Naive B cell (primary cell): ENCODE data around the gene STRN3. TPM values are rescaled to one million over a fixed set of nuclear protein-coding genes. Genes with fewer than 3 reads are reported as not detected.
"Not testable (repeated sequence)": the region's sequence is repeated elsewhere in the genome, so short reads cannot be mapped to it uniquely, and the experiment has no call there.

Experiments used
- ATAC-seq, 2 donors: fragments of 150-1000 bp; cut with Tn5 transposase; 2 replicates each; pipeline ENCODE4 v1.10.0; 2021; ENCODE audit warnings: low read depth in 2 of 2, mild to moderate bottlenecking in 2 of 2, moderate library complexity in 2 of 2
- DNase-seq: peaks from one replicate; pipeline ENCODE4 v3.0.0; 2022
- H3K27ac Mint-ChIP-seq, 6 donors: one replicate each; pipeline ENCODE4 v1.8.0; 2020 to 2022; ENCODE audit warnings: mild to moderate bottlenecking in 6 of 6, mixed read lengths in 6 of 6, moderate library complexity in 5 of 6, inconsistent platforms in 2 of 6
- H3K27me3 Mint-ChIP-seq, 3 donors: one replicate each; pipeline ENCODE4 v1.8.0; 2021 to 2022; ENCODE audit warnings: mixed read lengths in 3 of 3, mild to moderate bottlenecking in 1 of 3
- H3K36me3 Mint-ChIP-seq, 2 donors: one replicate each; pipeline ENCODE4 v1.8.0; 2020 to 2022; ENCODE audit warnings: mixed read lengths in 2 of 2, inconsistent platforms in 1 of 2, mild to moderate bottlenecking in 1 of 2
- H3K4me1 Mint-ChIP-seq, 3 donors: one replicate each; pipeline ENCODE4 v1.8.0; 2020 to 2022; ENCODE audit warnings: mixed read lengths in 3 of 3, inconsistent platforms in 1 of 3, mild to moderate bottlenecking in 1 of 3, moderate library complexity in 1 of 3
- H3K4me3 Mint-ChIP-seq, 8 donors: one replicate each; pipeline ENCODE4 v1.8.0; 2020 to 2022; ENCODE audit warnings: mild to moderate bottlenecking in 8 of 8, mixed read lengths in 8 of 8, moderate library complexity in 8 of 8, inconsistent platforms in 2 of 8
- H3K9me3 Mint-ChIP-seq, 7 donors: one replicate each; pipeline ENCODE4 v1.8.0; 2020 to 2022; ENCODE audit warnings: mixed read lengths in 7 of 7, mild to moderate bottlenecking in 5 of 7, inconsistent platforms in 2 of 7, moderate library complexity in 1 of 7
- polyA plus RNA-seq, 6 donors: library from polyadenylated mRNA; unstranded; fragments of 300-500 nt; fragmentation: Illumina TruSeq; gene quantifications; one replicate each; pipeline ENCODE4 v1.2.3, GENCODE V29; 2021; ENCODE audit warnings: low read depth in 6 of 6

Gene STRN3
- polyA plus RNA-seq, 6 donors from 2014 or later, result 1.6 to 6.1 (median 4.5) TPM

DNA sequence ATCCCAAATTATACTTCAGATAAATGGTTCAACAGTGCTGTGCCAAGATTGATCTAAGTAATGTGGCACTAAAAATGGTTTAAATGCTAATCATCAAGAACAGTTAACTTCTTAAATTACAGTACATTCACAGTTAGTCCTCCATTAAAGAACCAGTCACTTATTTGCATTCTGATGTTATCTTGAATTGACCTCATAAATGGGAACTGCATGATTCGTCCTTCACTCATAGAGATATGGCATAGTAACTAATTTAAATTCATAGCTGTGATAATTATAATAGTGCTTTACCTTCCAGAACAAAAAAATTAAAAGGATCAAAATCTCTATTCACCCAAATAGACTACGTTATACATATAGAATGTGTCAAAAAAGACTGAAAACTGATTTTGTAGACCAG, 90.7 kb downstream of the STRN3 start:
- DNase-seq, result no peak
- no peaks in the 10 kb centered on the region for H3K4me1 Mint-ChIP-seq
- no peak overlapping the region for H3K4me3 Mint-ChIP-seq
- no peak overlapping the region for H3K27ac Mint-ChIP-seq
- H3K9me3 Mint-ChIP-seq, result no peaks in the 10 kb centered on the region
- peaks cover 0 to 22% of the 10 kb centered on the region in 2 donors for H3K36me3 Mint-ChIP-seq
- no peak for ATAC-seq
- no peaks in the 10 kb centered on the region for H3K27me3 Mint-ChIP-seq

DNA sequence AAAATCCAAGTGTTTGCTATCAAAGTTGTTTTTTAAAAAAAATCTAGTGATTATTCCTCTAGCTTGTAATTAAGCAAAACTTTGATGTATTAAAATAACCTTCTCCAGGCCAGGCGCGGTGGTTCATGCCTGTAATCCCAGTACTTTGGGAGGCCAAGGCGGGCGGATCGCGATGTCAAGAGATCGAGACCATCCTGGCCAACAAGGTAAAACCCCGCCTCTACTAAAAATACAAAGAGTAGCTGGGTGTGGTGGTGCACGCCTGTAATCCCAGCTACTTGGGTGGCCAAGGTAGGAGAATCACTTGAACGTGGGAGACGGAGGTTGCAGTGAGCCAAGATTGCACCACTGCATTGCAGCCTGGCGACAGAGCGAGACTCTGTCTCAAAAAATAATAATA, 92.2 kb downstream of the STRN3 start:
- not testable (repeated sequence) for H3K27me3 Mint-ChIP-seq, ATAC-seq, H3K27ac Mint-ChIP-seq, H3K4me3 Mint-ChIP-seq, H3K9me3 Mint-ChIP-seq, DNase-seq, H3K4me1 Mint-ChIP-seq
- H3K36me3 Mint-ChIP-seq, result peaks cover 0 to 22% of the 10 kb centered on the region in 2 donors

DNA sequence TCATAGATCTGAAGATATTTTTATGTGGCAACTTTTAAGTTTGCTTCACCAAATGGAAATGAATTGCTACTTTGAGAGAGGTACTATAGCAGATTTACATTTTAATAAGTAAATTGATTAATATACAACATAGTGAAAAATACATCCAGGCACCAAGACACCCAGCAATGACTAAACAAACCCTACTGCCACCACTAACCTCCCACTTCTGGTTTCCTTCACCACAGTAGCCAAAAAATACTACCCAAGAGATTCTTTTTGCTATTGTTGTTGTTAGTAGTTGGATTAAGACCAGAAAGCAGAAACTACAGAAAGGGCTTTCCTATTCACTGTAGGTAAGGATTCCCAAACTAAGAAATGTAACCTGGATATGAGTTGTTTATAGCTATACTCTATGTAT, 97.7 kb downstream of the STRN3 start:
- H3K9me3 Mint-ChIP-seq, result no peaks in the 10 kb centered on the region
- peak overlapping the region in 1 of 6 donors; percentile 25 for H3K27ac Mint-ChIP-seq
- no peak overlapping the region for H3K4me3 Mint-ChIP-seq
- H3K27me3 Mint-ChIP-seq, result no peaks in the 10 kb centered on the region
- no peak for ATAC-seq
- no peak for DNase-seq
- no peaks in the 10 kb centered on the region for H3K4me1 Mint-ChIP-seq
- H3K36me3 Mint-ChIP-seq, result peaks cover 0 to 4% of the 10 kb centered on the region in 2 donors

DNA sequence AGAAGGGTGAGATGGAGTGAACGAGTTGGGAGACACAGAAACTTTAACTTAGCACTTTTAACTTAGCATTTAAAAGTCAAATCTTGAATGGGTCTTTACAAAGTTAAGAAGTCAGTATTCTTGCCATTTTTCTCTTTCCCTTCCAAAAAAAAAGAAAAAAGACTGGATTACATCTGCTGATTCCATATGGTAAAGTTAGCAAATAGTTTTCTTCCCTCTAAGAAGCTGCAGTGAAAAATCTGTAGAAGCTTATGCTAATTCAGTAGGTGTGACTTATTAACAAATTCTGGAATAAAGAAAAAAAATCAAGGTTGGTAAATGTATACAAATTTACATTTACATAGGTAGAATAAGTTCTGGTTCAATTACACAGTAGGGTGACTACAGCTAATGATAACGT, 100.9 kb downstream of the STRN3 start:
- peak overlapping the region in 1 of 6 donors; percentile 16 for H3K27ac Mint-ChIP-seq
- DNase-seq (no peak), ATAC-seq (no peak)
- no peaks in the 10 kb centered on the region for H3K9me3 Mint-ChIP-seq
- H3K27me3 Mint-ChIP-seq, result no peaks in the 10 kb centered on the region
- H3K36me3 Mint-ChIP-seq, result peaks cover 0 to 9% of the 10 kb centered on the region in 2 donors
- peaks cover 0 to 6% (median 5%) of the 10 kb centered on the region in 3 donors for H3K4me1 Mint-ChIP-seq
- no peak overlapping the region for H3K4me3 Mint-ChIP-seq

DNA sequence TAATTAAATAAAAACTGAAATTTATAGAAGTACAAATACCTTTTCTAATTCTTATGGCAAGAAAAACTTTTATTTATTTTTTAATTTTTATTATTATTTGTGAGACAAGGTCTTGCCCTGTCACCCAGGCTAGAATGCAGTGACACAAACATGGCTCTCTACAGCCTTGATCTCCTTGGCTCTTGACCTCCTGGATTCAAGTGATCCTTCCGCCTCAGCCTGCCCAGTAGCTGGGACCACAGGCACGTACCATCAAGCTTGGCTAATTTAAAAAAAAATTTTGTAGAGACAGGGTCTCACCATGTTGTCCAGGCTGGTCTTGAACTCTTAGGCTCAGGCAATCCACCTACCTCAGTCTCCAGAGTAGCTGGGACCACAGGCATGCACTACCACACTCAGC, 104.4 kb downstream of the STRN3 start:
- Mint-ChIP-seq H3K4me3 (no peak overlapping the region), H3K9me3 (no peaks in the 10 kb centered on the region)

DNA sequence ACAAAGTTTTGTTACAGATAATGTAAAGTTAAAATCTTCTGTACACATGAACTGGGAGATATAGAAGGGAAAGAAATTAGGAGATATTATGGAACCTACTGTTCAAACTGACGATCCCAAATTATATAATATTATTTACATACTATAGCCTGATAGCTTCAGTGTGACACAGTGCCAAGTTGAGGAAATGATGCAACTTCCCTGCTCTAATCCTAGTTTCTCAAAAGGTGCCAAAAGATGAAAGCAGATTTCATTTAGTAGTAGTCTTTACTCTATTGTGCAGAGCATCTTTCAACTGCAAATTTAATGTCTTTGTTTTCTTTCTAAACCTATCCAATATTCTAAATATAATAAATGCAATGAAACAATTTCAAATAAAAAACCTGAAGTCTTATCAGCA, 104.9 kb downstream of the STRN3 start:
- no peak overlapping the region for H3K27ac Mint-ChIP-seq
- H3K9me3 Mint-ChIP-seq, result no peaks in the 10 kb centered on the region
- H3K4me3 Mint-ChIP-seq, result no peak overlapping the region
- H3K27me3 Mint-ChIP-seq, result no peaks in the 10 kb centered on the region
- H3K36me3 Mint-ChIP-seq, result peaks cover 6 to 15% of the 10 kb centered on the region in 2 donors
- H3K4me1 Mint-ChIP-seq, result peaks cover 0 to 8% (median 6%) of the 10 kb centered on the region in 3 donors
- DNase-seq (no peak), ATAC-seq (no peak)

More for the DNA sequence above, 104.4 kb downstream of the STRN3 start:
- Mint-ChIP-seq H3K4me1 (peaks cover 0 to 8% (median 6%) of the 10 kb centered on the region in 3 donors), H3K27ac (peak overlapping the region in 1 of 6 donors; percentile 54), H3K36me3 (peaks cover 6 to 15% of the 10 kb centered on the region in 2 donors), H3K27me3 (no peaks in the 10 kb centered on the region)
- ATAC-seq (no peak), DNase-seq (no peak)

DNA sequence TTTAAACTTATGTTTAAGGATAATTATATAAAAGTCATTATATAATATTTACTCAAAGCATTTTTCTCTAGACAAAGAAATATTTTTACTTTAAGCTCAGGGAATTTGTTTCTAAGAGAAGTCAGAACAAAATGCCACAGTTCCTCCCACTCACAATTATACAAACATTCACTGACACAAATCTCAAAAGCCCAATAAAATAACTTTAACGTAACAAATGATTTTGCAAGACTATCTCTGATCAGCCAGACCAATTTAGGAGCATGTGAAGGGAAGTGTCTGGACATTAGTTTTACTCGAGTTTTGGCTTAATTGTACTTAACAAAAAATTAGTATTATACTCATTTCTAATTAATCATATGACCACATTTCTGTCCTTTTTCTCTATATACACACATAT, 110.6 kb downstream of the STRN3 start:
- peaks cover 0 to 5% (median 2%) of the 10 kb centered on the region in 3 donors for H3K4me1 Mint-ChIP-seq
- no peak for DNase-seq
- peak overlapping the region in 1 of 6 donors; percentile 41 for H3K27ac Mint-ChIP-seq
- ATAC-seq, result no peak
- H3K27me3 Mint-ChIP-seq, result no peaks in the 10 kb centered on the region
- H3K4me3 Mint-ChIP-seq, result no peak overlapping the region
- no peaks in the 10 kb centered on the region for H3K9me3 Mint-ChIP-seq
- H3K36me3 Mint-ChIP-seq, result peaks cover 6 to 10% of the 10 kb centered on the region in 2 donors

DNA sequence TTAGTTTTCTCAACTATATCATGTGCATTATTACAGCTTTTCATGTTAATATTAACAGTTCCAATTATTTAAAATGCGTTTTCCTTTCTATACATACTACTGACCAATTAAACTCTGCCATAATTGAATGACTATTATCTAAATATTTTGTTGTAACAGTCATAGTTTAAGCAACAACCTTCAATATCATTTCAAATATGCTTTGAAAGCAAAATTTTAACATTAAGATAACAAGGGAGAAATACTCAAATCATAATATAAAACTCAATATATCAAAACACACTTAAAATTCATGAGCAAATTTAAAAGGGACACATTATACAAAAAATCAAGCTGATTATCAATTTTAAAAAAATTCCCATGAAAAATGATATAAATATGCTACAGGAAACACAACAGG, 111.4 kb downstream of the STRN3 start:
- H3K36me3 Mint-ChIP-seq, result peaks cover 6 to 10% of the 10 kb centered on the region in 2 donors
- DNase-seq, result no peak
- H3K27ac Mint-ChIP-seq, result peak overlapping the region in 1 of 6 donors; percentile 51
- no peak for ATAC-seq
- no peak overlapping the region for H3K4me3 Mint-ChIP-seq
- H3K27me3 Mint-ChIP-seq, result no peaks in the 10 kb centered on the region
- H3K9me3 Mint-ChIP-seq, result no peaks in the 10 kb centered on the region
- H3K4me1 Mint-ChIP-seq, result peaks cover 0 to 4% (median 0%) of the 10 kb centered on the region in 3 donors

DNA sequence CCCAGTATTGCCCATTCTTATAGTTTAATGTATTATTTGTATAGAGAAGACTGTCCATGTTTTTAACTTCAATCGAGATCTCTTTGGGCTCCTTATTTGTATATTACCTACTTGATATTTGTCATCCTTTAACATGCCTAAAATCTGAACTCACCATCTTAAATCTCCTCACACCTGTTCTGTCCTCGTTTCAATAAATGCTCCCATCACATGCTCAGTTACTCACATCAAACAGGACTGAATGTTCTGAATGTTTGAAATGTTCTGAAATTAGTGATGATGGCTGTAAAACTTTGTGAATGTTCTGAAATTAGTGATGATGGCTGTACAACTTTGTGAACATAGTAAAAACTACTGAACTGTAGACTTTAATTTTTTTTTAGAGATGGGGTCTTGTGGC, 117.4 kb downstream of the STRN3 start:
- H3K4me1 Mint-ChIP-seq, result no peaks in the 10 kb centered on the region
- H3K27me3 Mint-ChIP-seq, result no peaks in the 10 kb centered on the region
- ATAC-seq, result no peak
- no peaks in the 10 kb centered on the region for H3K9me3 Mint-ChIP-seq
- H3K4me3 Mint-ChIP-seq, result no peak overlapping the region
- peaks cover 0 to 4% of the 10 kb centered on the region in 2 donors for H3K36me3 Mint-ChIP-seq
- H3K27ac Mint-ChIP-seq, result no peak overlapping the region
- no peak for DNase-seq

DNA sequence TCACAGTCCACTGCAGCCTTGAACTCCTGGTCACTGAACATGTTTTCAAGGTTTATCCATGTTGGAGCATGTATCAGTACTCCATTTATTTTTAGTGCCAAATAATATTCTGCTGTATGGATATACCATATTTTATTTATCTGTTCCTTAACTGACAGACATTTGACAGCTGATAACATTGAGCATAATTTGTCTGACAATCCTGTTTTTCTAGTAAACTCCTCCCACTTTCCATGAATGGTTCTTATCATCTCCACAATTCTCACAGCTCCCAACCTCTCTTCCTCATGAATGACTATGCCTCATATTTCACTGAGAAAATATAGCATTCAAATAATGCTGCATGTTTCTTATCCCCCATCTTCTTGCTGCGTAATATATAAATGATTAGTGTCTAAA, 118.5 kb downstream of the STRN3 start:
- Mint-ChIP-seq H3K36me3 (peaks cover 0 to 4% of the 10 kb centered on the region in 2 donors), H3K9me3 (no peaks in the 10 kb centered on the region), H3K27ac (no peak overlapping the region), H3K4me3 (no peak overlapping the region), H3K27me3 (no peaks in the 10 kb centered on the region), H3K4me1 (no peaks in the 10 kb centered on the region)
- DNase-seq (no peak), ATAC-seq (no peak)

DNA sequence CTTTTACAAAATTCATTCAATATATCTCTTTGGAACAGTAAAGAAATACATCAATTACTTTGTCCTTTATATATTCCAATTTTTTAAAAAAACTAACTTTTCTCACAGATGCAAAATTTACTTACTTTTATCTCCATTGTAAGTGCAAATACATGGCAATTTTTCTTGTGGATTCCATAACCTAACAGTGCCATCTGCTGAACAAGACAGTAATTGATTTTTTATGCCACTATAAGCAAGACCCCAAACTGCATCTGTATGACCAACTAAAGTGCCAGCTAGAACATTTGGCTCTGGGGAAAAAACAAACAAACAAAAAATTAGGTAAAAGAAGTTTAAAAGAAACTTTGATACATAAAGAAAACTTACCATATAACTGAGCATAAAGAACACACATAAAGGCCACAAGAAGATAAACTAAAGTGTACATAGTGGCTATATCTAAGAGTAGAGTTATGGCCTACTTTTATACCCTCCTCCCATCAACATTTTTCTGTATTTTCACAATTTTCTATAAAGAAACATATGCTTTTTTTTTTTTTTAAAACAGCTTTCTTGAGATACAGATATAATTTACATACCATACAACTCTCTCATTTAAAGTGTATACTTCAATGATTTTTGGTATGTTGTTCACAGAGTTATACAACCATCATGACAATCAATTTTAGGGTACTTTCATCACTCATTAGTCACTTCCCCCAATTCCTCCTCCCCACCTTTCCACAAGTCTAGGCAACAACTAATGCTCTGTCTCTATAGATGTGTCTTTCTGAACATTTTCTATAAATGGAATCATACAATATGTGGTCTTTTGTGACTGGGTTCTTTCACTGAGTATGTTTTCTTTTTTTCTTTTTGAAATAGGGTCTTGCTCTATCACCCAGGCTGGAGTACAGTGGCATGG, 119.2 kb downstream of the STRN3 start:
- Mint-ChIP-seq H3K27me3 (no peaks in the 10 kb centered on the region), H3K27ac (no peak overlapping the region), H3K4me3 (no peak overlapping the region), H3K4me1 (no peaks in the 10 kb centered on the region), H3K36me3 (peaks cover 0 to 4% of the 10 kb centered on the region in 2 donors), H3K9me3 (no peaks in the 10 kb centered on the region)
- no peak for ATAC-seq
- no peak for DNase-seq

DNA sequence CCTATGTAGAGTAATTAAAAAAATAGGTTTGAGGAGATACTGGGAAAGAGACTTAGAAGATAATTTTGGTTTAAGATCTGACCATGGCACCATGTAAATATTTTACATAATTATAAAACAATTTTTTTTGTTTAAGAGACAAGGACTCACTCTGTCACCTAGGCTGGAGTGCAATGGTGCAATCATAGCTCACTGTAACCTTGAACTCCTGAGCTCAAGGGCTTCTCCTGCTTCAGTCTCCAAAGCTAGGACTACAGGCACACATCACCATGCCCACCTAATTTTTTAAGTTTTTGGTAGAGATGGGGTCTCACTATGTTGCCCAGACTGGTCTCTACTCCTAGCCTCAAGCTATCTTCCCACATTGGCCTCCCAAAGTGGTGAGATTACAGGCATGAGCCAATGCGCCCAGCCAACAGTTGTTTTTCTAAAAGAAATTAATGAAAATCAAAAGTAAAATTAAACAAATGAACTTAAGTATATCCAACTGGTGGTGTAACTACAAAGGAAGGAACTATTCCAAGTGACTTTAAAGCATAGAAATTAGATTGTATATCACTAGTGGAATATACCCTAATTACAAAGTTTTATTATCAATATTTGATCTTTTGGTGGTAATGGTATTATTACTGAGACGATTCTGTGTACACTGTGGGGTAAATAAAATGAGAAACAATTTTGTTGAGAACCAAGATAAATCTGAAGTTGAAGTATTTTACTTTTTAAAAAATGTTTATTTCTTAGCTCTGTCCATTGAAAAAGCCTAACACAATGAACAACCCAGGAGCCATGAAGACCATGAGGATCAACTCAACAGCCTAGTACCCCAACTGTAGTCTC, 122.7 kb downstream of the STRN3 start:
- DNase-seq (no peak), ATAC-seq (no peak)
- peaks cover 0 to 8% of the 10 kb centered on the region in 2 donors for H3K36me3 Mint-ChIP-seq
- H3K9me3 Mint-ChIP-seq, result no peaks in the 10 kb centered on the region
- H3K27me3 Mint-ChIP-seq, result no peaks in the 10 kb centered on the region
- peak overlapping the region in 5 of 6 donors; percentile 30 to 63 (median 34) for H3K27ac Mint-ChIP-seq
- no peaks in the 10 kb centered on the region for H3K4me1 Mint-ChIP-seq
- H3K4me3 Mint-ChIP-seq, result no peak overlapping the region

DNA sequence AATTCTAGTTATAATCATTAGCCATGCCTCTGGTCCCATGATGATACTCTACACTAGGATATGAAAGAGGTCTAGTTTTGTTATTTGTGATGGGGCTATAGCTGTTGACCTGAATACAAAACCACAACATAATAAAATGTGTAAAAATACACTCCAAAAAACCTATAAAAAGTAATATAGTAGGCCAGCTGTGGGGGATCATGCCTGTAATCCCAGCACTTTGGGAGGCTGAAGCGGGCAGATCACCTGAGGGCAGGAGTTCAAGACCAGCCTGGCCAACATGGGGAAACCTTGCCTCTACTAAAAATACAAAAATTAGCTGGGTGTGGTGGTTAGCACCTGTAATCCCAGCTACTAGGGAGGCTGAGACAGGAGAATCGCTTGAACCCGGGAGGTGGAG, 129.1 kb downstream of the STRN3 start:
- H3K27ac Mint-ChIP-seq, H3K4me3 Mint-ChIP-seq, DNase-seq, ATAC-seq, H3K9me3 Mint-ChIP-seq, H3K4me1 Mint-ChIP-seq, H3K27me3 Mint-ChIP-seq: not testable (repeated sequence)
- peaks cover 12 to 30% of the 10 kb centered on the region in 2 donors for H3K36me3 Mint-ChIP-seq
